SU-DHL-6 (cell line): Measurements from ENCODE around the gene CLCNKA.

Experiments
- CTCF ChIP-seq: fragments of 200-600 bp; sonication (generic); IDR thresholded peaks from one replicate; pipeline ENCODE4 v1.5.1; 2017; ENCODE audit warnings: antibody characterized with exemption, mild to moderate bottlenecking, low read length, moderate library complexity; ENCODE audit not compliant: insufficient read depth, poor library complexity, severe bottlenecking
- EZH2phosphoT487 ChIP-seq: fragments of 200-600 bp; sonication (generic), shearing (Covaris generic); conservative IDR thresholded peaks from 2 replicates; pipeline ENCODE4 v1.6.1; 2018; ENCODE audit warnings: mild to moderate bottlenecking, antibody characterized with exemption, low read length, moderate library complexity, mixed read lengths

- TF ChIP-seq EZH2phosphoT487 (no peak), CTCF (no peak)
Observed at GRCh38 chr1:16031551-16031950, 9.7 kb downstream of the CLCNKA start.
